GM15510 (cell line): ENCODE results near the gene IGHMBP2.

Experiments
- POLR2A ChIP-seq: IDR thresholded peaks from 3 replicates; pipeline ENCODE4 v1.6.1; 2011; ENCODE audit warnings: borderline replicate concordance; ENCODE audit not compliant: insufficient read length; ENCODE audit errors: extremely low read depth

The IGHMBP2 gene

DNA sequence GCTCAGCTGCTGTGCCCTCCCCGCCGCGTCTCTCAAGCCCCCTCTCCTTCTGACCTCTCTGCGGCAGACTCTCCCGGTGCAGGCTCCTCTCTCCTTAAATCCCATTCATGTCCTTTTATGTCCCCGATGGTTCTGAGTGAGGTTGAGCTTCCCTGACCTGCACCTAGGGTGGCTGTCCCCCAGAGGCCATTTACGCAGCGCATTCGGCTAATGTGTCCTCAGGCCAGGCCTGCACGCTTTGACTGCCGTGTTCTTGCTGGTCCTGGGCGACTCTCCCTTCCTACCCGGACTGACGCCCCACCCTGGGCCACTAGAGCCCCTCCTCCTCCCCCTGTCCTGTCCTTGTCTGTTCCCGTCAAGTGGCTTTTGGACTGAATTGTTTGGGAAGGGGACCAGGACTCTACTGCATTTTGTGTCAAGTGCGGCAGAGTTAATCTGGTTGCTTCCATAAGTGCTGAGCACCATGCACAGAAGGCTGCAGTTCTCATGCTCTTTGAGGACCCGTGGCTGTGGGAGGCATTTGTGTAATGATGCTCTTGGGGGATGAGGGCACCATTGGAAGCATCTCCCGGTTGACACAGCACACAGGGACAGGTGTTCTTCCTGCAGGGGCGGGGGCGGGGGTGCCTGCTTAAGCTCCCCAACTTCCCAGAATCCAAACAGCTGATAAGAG, 37.1 kb downstream of the IGHMBP2 start:
- no peak for TF ChIP-seq POLR2A

GRCh38 chr11:68941324-68942094, 37.8 kb downstream of the IGHMBP2 start:
- TF ChIP-seq POLR2A: no peak

- TF ChIP-seq POLR2A: no peak
Measured at GRCh38 chr11:68942095-68942620, 38.5 kb downstream of the IGHMBP2 start.

DNA sequence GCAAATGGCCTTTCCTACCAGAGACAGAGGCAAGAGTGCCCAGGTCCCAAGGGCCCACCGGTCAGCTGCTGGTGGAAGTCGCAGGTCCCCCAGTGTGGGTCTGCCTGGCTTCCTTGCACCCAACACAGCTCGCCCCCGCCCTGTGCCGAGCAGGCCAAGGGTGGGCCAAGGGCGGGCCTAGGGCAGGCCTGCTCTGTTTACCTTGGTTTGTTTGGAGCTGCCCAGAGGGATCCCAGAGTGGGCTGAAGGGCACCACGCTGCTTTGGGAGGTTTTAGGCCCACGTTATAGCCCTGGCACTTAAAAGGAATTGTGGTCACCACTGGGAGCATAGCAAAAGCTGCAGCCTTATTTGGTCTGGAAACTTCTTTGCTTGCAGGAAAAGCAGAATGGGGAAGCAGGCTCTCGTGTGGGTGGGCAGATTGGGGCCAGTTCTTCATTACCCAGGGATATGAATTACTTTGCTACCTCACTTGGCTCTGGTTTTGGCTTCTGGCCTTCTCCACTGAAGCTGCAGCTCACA, 39.1 kb downstream of the IGHMBP2 start:
- TF ChIP-seq POLR2A: no peak

DNA sequence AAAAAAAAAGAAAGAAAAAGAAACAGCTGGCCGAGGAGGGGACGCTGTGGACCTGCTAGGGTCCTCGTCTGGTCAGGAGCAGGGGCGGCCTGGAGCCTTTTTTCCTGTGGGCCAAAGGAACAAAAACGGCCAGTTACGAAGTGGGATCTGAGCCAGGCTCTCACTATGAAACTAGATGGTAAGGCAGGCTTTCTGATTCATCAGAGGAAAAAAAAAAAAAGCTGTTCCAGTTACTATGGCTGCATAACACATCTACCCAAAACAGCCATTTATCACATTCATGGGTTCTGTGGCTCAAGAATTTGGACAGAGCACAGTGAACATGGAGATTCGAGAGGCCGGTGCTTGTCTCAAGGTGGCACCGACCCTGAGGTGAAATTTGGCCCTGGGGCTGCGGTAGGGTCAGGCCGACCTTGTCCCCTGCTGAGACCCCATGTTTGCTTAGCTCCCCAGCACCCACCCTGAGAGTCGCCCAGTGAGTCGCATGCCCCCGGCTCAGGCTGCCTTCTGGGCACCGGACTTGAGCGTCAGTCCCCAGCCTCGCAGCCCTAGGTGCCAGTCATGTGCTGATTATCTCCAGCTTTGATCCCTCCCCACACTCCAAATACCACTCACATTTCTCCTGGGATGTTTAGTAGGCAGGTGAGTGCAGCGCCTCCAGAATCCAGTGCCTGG, 42.9 kb downstream of the IGHMBP2 start:
- TF ChIP-seq POLR2A: no peak

GRCh38 chr11:68947151-68947550, 43.5 kb downstream of the IGHMBP2 start:
- no peak for TF ChIP-seq POLR2A

DNA sequence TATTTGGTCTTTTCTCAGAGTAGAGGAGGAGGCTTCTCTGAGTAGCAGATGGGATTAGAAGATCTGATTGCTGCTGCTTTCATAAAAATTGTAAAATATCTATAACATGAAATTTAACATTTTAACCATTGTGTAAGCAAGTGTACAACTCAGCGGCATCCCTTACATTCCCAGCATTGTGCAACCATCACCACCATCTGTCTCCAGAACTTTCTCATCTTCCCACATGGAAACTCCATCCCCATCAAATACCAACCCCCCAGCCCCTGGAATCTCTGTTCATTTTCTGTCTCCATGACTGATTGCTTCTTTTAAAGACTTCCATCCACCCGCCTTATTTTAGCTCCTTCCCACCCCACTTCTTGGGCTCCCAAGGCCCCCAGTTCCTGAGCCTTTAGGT, 44.8 kb downstream of the IGHMBP2 start:
- TF ChIP-seq POLR2A: no peak

DNA sequence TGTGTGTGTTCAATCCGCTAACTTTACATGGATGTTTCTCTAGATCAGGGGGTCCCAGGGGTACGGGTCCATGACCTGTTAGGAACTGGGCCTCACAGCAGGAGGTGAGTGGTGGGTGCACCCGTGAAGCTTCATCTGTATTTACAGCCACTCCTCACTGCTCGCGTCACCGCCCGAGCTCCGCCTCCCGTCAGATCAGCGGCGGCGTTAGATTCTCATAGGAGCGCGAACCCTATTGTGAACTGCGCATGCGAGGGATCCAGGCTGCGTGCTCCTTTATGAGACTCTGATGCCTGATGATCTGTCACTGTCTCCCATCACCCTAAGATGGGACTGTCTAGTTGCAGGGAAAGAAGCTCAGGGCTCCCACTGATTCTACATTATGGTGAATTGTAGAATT, 45.2 kb downstream of the IGHMBP2 start:
- no peak for TF ChIP-seq POLR2A

GRCh38 chr11:68950270-68950669, 46.6 kb downstream of the IGHMBP2 start:
- no peak for TF ChIP-seq POLR2A

DNA sequence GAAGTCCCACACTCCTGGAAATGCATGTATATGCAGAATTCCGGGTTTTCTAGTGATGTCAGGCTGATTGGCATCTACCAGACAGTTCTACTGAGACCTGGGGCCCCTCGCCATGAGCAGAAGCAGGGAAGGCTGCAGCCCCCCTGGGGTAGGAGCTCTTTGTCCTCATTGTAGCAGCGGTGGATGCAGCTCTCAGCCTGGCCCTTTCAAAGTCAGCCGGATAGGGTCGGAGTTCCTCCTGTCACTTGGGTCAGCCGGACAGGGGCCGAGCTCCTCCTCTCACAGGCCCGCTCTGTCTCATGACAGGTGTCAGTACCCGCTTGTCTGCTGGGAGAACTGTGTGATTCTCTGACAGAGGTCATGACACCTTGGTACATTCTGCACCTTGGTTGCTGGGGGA, 47.1 kb downstream of the IGHMBP2 start:
- no peak for TF ChIP-seq POLR2A

DNA sequence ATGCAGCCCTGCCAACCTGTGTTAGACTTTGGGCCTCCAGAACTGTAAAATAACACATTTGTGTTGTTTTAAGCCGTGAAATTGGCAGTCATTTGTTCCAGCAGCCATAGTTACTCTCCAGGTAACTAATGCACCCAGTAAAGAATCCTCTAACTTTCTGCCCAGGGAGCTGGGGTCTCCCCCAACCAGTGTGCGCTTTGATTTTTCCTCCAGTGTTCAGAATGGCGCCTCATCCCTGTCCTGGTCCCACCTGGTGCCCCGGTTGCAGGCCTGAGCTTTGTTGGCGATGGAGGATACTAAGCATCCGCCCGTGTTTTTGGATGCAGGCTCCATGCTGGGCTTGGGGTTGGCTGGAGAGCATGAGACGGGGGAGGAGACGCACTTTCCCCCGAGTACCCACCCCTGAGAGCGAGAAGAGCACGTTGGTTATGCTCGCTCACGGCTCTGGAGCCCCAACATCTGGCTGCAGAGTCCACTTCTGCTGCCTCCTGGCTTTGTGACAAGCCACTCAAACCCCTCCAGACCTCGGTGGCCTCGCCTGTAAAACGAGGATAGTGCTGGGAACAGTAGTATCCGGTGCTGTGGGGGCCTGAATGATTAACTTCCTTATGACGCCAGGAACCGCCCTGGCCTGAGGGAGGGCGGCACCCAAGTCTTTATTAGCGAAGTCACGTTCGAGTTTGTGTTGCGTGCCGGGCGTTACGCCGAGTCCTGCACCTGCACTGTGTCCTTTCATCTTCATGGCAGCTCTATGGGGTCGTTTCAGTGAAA, 51.3 kb downstream of the IGHMBP2 start:
- no peak for TF ChIP-seq POLR2A

- no peak for TF ChIP-seq POLR2A
Measured at GRCh38 chr11:68955607-68955958, 51.9 kb downstream of the IGHMBP2 start.

- no peak for TF ChIP-seq POLR2A
Measured at GRCh38 chr11:68956142-68956541, 52.5 kb downstream of the IGHMBP2 start.

DNA sequence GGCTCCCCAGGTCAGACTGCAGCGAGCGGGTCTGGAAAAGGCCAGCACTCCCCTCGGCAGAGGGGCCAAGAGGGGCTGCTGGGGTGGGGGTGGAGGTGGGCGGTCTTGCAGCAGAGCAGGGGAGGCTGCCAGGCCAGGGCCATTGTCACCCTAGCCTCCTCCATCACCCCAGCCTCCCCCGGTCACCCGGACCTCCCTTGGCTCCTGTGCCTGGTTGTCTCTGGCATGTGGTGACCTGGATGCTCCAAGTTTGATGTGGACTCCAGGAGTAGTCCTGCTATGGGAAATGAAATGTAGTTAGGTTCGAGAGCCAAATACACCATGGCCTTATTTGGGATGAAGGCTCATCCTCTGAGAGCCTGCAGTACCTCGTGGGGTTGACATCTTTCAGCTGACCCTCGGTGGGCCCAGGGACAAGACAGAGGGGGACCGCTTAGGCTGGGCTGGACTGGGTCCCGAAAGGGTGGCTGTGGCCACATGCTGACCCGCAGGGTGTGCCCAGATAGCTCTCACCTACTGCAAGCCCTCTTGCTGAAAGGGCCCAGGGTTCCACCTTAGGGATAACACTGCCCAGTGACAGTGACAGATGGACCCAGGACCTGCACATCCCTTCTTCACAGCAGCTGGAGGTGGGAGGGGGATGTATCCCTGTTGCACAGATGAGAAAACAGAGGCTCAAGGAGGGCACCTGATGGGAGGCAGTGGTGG, 53.0 kb downstream of the IGHMBP2 start:
- no peak for TF ChIP-seq POLR2A
